Neutrophil (primary cell): ENCODE results near the gene SLC4A2.

Experiments used
- H3K27ac ChIP-seq: fragments of 200-600 bp; sonication (generic); 2 replicates; pipeline ENCODE4 v1.5.1; 2016; ENCODE audit warnings: mild to moderate bottlenecking, moderate library complexity
- H3K27me3 ChIP-seq: fragments of 200-600 bp; sonication (generic); 2 replicates; pipeline ENCODE4 v1.6.0; 2016; ENCODE audit warnings: mild to moderate bottlenecking
- H3K36me3 ChIP-seq: fragments of 200-600 bp; sonication (generic); 2 replicates; pipeline ENCODE4 v1.5.1; 2017
- H3K4me1 ChIP-seq, 2 experiments: fragments of 200-600 bp in 1 of 2; sonication (generic) in 1 of 2; 1 replicate in 1 of 2; 2 replicates in 1 of 2; pipeline versions ENCODE4 v1.5.1 to v1.6.1; 2013 to 2016; ENCODE audit warnings: low read depth in 1 of 2, low read length in 1 of 2, mild to moderate bottlenecking in 1 of 2, moderate library complexity in 1 of 2; ENCODE audit not compliant: control insufficient read depth in 1 of 2, insufficient read depth in 1 of 2
- H3K4me3 ChIP-seq, 2 experiments: fragments of 200-600 bp in 1 of 2; sonication (generic) in 1 of 2; 1 replicate in 1 of 2; 2 replicates in 1 of 2; pipeline ENCODE4 v1.5.1; 2013 to 2016; ENCODE audit warnings: low read depth in 1 of 2, low read length in 1 of 2, mild to moderate bottlenecking in 1 of 2, moderate library complexity in 1 of 2
- H3K9me3 ChIP-seq: fragments of 200-600 bp; sonication (generic); 2 replicates; pipeline ENCODE4 v1.5.1; 2016
- TF ChIP-seq, protein P1 (sequence below): fragments of 200-600 bp; sonication (generic); IDR thresholded peaks from 2 replicates; pipeline ENCODE4 v1.5.1; 2016; ENCODE audit warnings: antibody characterized with exemption

The SLC4A2 gene

GRCh38 chr7:151073990-151074389 is 14.6 kb downstream of the SLC4A2 start:
- TF ChIP-seq, protein P1, sequence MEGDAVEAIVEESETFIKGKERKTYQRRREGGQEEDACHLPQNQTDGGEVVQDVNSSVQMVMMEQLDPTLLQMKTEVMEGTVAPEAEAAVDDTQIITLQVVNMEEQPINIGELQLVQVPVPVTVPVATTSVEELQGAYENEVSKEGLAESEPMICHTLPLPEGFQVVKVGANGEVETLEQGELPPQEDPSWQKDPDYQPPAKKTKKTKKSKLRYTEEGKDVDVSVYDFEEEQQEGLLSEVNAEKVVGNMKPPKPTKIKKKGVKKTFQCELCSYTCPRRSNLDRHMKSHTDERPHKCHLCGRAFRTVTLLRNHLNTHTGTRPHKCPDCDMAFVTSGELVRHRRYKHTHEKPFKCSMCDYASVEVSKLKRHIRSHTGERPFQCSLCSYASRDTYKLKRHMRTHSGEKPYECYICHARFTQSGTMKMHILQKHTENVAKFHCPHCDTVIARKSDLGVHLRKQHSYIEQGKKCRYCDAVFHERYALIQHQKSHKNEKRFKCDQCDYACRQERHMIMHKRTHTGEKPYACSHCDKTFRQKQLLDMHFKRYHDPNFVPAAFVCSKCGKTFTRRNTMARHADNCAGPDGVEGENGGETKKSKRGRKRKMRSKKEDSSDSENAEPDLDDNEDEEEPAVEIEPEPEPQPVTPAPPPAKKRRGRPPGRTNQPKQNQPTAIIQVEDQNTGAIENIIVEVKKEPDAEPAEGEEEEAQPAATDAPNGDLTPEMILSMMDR = no peak
- Histone ChIP-seq H3K4me1 (no peaks in the 10 kb centered on the region), H3K27me3 (no peaks in the 10 kb centered on the region), H3K4me3 (no peak overlapping the region), H3K27ac (no peak overlapping the region), H3K9me3 (no peaks in the 10 kb centered on the region), H3K36me3 (peaks cover 85% of the 10 kb centered on the region)

GRCh38 chr7:151074817-151075661 is 15.7 kb downstream of the SLC4A2 start:
- Histone ChIP-seq H3K9me3 (no peaks in the 10 kb centered on the region), H3K27ac (no peak overlapping the region), H3K36me3 (peaks cover 75% of the 10 kb centered on the region), H3K4me3 (no peak overlapping the region), H3K27me3 (no peaks in the 10 kb centered on the region), H3K4me1 (peaks cover 8 to 9% of the 10 kb centered on the region in 2 experiments)
- TF ChIP-seq, protein P1 = no peak

GRCh38 chr7:151075662-151075971 is 16.2 kb downstream of the SLC4A2 start:
- peaks cover 69% of the 10 kb centered on the region for H3K36me3 ChIP-seq
- no peaks in the 10 kb centered on the region for H3K9me3 ChIP-seq
- TF ChIP-seq, protein P1 = no peak
- H3K4me1 ChIP-seq = peaks cover 11 to 15% of the 10 kb centered on the region in 2 experiments
- H3K4me3 ChIP-seq = no peak overlapping the region
- H3K27me3 ChIP-seq = no peaks in the 10 kb centered on the region
- no peak overlapping the region for H3K27ac ChIP-seq

GRCh38 chr7:151075978-151076426 is 16.6 kb downstream of the SLC4A2 start:
- TF ChIP-seq, protein P1 = no peak
- Histone ChIP-seq H3K4me1 (peaks cover 14 to 18% of the 10 kb centered on the region in 2 experiments), H3K4me3 (no peak overlapping the region), H3K36me3 (peaks cover 65% of the 10 kb centered on the region), H3K27me3 (no peaks in the 10 kb centered on the region), H3K27ac (no peak overlapping the region), H3K9me3 (no peaks in the 10 kb centered on the region)

- TF ChIP-seq, protein P1 = no peak
- Histone ChIP-seq H3K27ac (no peak overlapping the region), H3K36me3 (peaks cover 60% of the 10 kb centered on the region), H3K4me1 (peaks cover 19 to 25% of the 10 kb centered on the region in 2 experiments), H3K4me3 (no peak overlapping the region), H3K27me3 (no peaks in the 10 kb centered on the region), H3K9me3 (no peaks in the 10 kb centered on the region)
Observed at GRCh38 chr7:151076863-151077704, 17.7 kb downstream of the SLC4A2 start.
